HepG2 (cell line): ENCODE measurements around the gene SERPINF2. TPM values are rescaled to one million over a fixed set of nuclear protein-coding genes. Genes with fewer than 3 reads are reported as not detected.
A peak's percentile ranks its signal among the peaks of the same experiment; 100 is the strongest.

Source experiments
- BHLHE40 ChIP-seq: IDR thresholded peaks from 2 replicates; pipeline ENCODE4 v1.6.1; 2011; ENCODE audit warnings: low read length, improper control_type of control experiment
- BRCA1 ChIP-seq: sonication (generic); formaldehyde crosslinking; IDR thresholded peaks from 2 replicates; pipeline ENCODE4 v1.4.0; 2020; ENCODE audit warnings: missing genetic modification reagents
- CC2D1A ChIP-seq: sonication (generic); formaldehyde crosslinking; IDR thresholded peaks from 2 replicates; pipeline ENCODE4 v1.8.1; 2023; ENCODE audit warnings: mild to moderate bottlenecking, missing genetic modification reagents
- CREB1 ChIP-seq, 2 experiments: fragments of 450-650 bp in 1 of 2; IDR thresholded peaks; 2 replicates each; pipeline ENCODE4 v1.6.1; 2016 to 2017; ENCODE audit warnings: control low read depth in 1 of 2, mild to moderate bottlenecking in 1 of 2, missing compliant biosample characterization in 1 of 2, missing genetic modification characterization in 1 of 2
- HES4 ChIP-seq: sonication (generic); formaldehyde crosslinking; IDR thresholded peaks from 2 replicates; pipeline ENCODE4 v1.9.0; 2021; ENCODE audit warnings: mild to moderate bottlenecking, missing genetic modification reagents, borderline replicate concordance
- MYC ChIP-seq: sonication (generic); formaldehyde crosslinking; IDR thresholded peaks from 2 replicates; pipeline ENCODE4 v1.9.0; 2021; ENCODE audit warnings: missing genetic modification reagents, borderline replicate concordance
- NFRKB ChIP-seq: fragments of 450-650 bp; IDR thresholded peaks from 2 replicates; pipeline ENCODE4 v1.6.1; 2017
- STAG1 ChIP-seq: sonication (generic); formaldehyde crosslinking; IDR thresholded peaks from 2 replicates; pipeline ENCODE4 v1.4.0; 2020; ENCODE audit warnings: missing genetic modification reagents
- TMF1 ChIP-seq: sonication (generic); formaldehyde crosslinking; IDR thresholded peaks from 2 replicates; pipeline ENCODE4 v1.8.1; 2022; ENCODE audit warnings: low read depth, missing genetic modification reagents
- ZNF205 ChIP-seq: IDR thresholded peaks from 2 replicates; pipeline ENCODE4 v1.6.1; 2018; ENCODE audit warnings: missing biosample characterization, missing genetic modification reagents
- ZNF224 ChIP-seq: sonication (generic); formaldehyde crosslinking; IDR thresholded peaks from 2 replicates; pipeline ENCODE4 v1.5.0; 2020; ENCODE audit warnings: mild to moderate bottlenecking, missing genetic modification reagents
- ZNF282 ChIP-seq: fragments of 450-650 bp; IDR thresholded peaks from 2 replicates; pipeline ENCODE4 v1.6.1; 2018; ENCODE audit not compliant: partially characterized antibody
- ZNF451 ChIP-seq: sonication (generic); formaldehyde crosslinking; IDR thresholded peaks from 2 replicates; pipeline ENCODE4 v1.5.0; 2020; ENCODE audit warnings: mild to moderate bottlenecking, missing genetic modification reagents
- ZNF549 ChIP-seq: sonication (generic); formaldehyde crosslinking; IDR thresholded peaks from 2 replicates; pipeline ENCODE4 v1.5.0; 2020; ENCODE audit warnings: missing genetic modification reagents
- ZNF644 ChIP-seq: IDR thresholded peaks from 2 replicates; pipeline ENCODE4 v1.6.1; 2016; ENCODE audit warnings: low read depth
- ZNF816 ChIP-seq: sonication (generic); formaldehyde crosslinking; IDR thresholded peaks from 2 replicates; pipeline ENCODE4 v1.8.0; 2022; ENCODE audit warnings: missing genetic modification reagents, mild to moderate bottlenecking, borderline replicate concordance
- polyA plus RNA-seq, 8 experiments: library from polyadenylated mRNA; depleted of rRNA in 3 of 8; stranded (reverse) in 7 of 8; unstranded in 1 of 8; fragments of >200 nt; fragmentation: Illumina TruSeq in 4 of 8; extraction: Trizol in 4 of 8; gene quantifications; 2 replicates each; pipeline versions ENCODE4 v1.2.1 to v1.2.3, GENCODE V29; 2011 to 2016; ENCODE audit warnings: low read depth in 4 of 8, missing spikeins in 1 of 8, mixed read lengths in 1 of 8; ENCODE audit not compliant: insufficient read depth in 1 of 8
- total RNA-seq, 5 experiments: library from RNA; depleted of rRNA; stranded (reverse); fragments of >200 nt; fragmentation: Illumina TruSeq; extraction: Trizol; gene quantifications; 2 replicates each; pipeline ENCODE4 v1.2.3, GENCODE V29; 2016; ENCODE audit warnings: low read depth in 1 of 5
- TF ChIP-seq, protein P1 (sequence below): sonication (generic); formaldehyde crosslinking; IDR thresholded peaks from 2 replicates; pipeline ENCODE4 v1.4.0; 2020; ENCODE audit warnings: missing genetic modification reagents
- TF ChIP-seq, protein P2 (sequence below): sonication (generic); formaldehyde crosslinking; IDR thresholded peaks from 2 replicates; pipeline ENCODE4 v1.5.1; 2020; ENCODE audit warnings: mild to moderate bottlenecking, missing genetic modification reagents, borderline replicate concordance
- TF ChIP-seq, protein P3 (sequence below): sonication (generic); formaldehyde crosslinking; IDR thresholded peaks from 2 replicates; pipeline ENCODE4 v1.4.0; 2020; ENCODE audit warnings: missing genetic modification reagents, borderline replicate concordance

The SERPINF2 gene
- total and polyA plus RNA-seq, 2 of the 13 experiments (the other 11 are each of a cell fraction or from before 2014, with no cell fraction given): 309 to 548 TPM

DNA sequence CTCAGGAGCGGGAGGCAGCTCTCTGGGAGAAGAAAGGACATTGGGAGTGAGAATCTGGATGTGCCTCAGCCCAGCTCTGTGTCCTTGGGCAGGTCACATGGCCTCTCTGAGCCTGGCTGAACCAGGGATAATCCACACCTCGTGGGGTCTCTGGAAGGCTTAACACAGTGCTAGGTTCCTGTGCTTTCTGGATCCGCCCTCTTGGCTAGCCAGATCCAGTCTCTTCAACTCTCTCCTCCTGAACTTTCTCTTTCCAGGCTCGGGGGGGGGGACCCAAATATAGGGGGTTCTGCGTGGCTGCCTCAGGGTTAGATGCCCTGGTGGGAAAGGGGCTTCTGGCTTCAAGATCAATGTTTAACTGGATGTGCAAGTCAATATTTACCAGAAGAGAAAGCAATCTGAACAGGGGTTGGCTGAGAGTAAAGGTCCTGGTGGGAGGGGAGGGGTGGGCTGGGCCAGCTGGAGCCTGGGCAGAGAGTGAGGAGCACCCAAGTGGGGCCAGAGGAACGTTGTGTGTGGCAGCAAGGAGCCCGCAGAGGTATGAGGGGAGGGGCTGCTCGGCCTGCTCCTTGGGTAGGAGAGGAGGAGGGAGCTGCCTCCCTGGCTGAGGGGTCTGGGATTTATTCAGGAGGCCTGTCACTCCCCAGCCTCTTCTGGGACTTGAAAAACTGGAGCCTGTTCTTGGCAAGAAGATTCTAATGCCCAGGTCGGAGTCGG lies at the start of gene SERPINF2 (continued):
- TF ChIP-seq ZNF224 (CRISPR knock-in tag) (no peak), HES4 (CRISPR knock-in tag) (peak; percentile 76), BRCA1 (CRISPR knock-in tag) (peak; percentile 59; the same call in 1 of the 2 replicates), ZNF451 (CRISPR knock-in tag) (peak; percentile 31; the same call in 1 of the 2 replicates), ZNF644 (no peak), CREB1 (IDR thresholded peaks at IDR 0.05) (no peak), CREB1 (CRISPR knock-in tag; IDR thresholded peaks at IDR 0.05) (no peak), TMF1 (CRISPR knock-in tag) (no peak), ZNF282 (no peak), BHLHE40 (no peak), CC2D1A (CRISPR knock-in tag) (no peak), NFRKB (no peak), STAG1 (CRISPR knock-in tag) (peak; percentile 25; the same call in 1 of the 2 replicates), ZNF549 (CRISPR knock-in tag) (no peak), MYC (peak; percentile 45; the same call in 1 of the 2 replicates), ZNF205 (CRISPR knock-in tag) (no peak), ZNF816 (no peak; the same call in 1 of the 2 replicates)
- TF ChIP-seq, protein P1, sequence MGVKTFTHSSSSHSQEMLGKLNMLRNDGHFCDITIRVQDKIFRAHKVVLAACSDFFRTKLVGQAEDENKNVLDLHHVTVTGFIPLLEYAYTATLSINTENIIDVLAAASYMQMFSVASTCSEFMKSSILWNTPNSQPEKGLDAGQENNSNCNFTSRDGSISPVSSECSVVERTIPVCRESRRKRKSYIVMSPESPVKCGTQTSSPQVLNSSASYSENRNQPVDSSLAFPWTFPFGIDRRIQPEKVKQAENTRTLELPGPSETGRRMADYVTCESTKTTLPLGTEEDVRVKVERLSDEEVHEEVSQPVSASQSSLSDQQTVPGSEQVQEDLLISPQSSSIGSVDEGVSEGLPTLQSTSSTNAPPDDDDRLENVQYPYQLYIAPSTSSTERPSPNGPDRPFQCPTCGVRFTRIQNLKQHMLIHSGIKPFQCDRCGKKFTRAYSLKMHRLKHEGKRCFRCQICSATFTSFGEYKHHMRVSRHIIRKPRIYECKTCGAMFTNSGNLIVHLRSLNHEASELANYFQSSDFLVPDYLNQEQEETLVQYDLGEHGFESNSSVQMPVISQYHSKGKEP: 0 out of 2 replicates have a peak, but pooled peaks have one; percentile 53
- TF ChIP-seq, protein P2, sequence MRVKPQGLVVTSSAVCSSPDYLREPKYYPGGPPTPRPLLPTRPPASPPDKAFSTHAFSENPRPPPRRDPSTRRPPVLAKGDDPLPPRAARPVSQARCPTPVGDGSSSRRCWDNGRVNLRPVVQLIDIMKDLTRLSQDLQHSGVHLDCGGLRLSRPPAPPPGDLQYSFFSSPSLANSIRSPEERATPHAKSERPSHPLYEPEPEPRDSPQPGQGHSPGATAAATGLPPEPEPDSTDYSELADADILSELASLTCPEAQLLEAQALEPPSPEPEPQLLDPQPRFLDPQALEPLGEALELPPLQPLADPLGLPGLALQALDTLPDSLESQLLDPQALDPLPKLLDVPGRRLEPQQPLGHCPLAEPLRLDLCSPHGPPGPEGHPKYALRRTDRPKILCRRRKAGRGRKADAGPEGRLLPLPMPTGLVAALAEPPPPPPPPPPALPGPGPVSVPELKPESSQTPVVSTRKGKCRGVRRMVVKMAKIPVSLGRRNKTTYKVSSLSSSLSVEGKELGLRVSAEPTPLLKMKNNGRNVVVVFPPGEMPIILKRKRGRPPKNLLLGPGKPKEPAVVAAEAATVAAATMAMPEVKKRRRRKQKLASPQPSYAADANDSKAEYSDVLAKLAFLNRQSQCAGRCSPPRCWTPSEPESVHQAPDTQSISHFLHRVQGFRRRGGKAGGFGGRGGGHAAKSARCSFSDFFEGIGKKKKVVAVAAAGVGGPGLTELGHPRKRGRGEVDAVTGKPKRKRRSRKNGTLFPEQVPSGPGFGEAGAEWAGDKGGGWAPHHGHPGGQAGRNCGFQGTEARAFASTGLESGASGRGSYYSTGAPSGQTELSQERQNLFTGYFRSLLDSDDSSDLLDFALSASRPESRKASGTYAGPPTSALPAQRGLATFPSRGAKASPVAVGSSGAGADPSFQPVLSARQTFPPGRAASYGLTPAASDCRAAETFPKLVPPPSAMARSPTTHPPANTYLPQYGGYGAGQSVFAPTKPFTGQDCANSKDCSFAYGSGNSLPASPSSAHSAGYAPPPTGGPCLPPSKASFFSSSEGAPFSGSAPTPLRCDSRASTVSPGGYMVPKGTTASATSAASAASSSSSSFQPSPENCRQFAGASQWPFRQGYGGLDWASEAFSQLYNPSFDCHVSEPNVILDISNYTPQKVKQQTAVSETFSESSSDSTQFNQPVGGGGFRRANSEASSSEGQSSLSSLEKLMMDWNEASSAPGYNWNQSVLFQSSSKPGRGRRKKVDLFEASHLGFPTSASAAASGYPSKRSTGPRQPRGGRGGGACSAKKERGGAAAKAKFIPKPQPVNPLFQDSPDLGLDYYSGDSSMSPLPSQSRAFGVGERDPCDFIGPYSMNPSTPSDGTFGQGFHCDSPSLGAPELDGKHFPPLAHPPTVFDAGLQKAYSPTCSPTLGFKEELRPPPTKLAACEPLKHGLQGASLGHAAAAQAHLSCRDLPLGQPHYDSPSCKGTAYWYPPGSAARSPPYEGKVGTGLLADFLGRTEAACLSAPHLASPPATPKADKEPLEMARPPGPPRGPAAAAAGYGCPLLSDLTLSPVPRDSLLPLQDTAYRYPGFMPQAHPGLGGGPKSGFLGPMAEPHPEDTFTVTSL: no peak
- TF ChIP-seq, protein P3, sequence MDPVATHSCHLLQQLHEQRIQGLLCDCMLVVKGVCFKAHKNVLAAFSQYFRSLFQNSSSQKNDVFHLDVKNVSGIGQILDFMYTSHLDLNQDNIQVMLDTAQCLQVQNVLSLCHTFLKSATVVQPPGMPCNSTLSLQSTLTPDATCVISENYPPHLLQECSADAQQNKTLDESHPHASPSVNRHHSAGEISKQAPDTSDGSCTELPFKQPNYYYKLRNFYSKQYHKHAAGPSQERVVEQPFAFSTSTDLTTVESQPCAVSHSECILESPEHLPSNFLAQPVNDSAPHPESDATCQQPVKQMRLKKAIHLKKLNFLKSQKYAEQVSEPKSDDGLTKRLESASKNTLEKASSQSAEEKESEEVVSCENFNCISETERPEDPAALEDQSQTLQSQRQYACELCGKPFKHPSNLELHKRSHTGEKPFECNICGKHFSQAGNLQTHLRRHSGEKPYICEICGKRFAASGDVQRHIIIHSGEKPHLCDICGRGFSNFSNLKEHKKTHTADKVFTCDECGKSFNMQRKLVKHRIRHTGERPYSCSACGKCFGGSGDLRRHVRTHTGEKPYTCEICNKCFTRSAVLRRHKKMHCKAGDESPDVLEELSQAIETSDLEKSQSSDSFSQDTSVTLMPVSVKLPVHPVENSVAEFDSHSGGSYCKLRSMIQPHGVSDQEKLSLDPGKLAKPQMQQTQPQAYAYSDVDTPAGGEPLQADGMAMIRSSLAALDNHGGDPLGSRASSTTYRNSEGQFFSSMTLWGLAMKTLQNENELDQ (CRISPR knock-in tag): no peak
